ENCODE measurements around the gene EVI5.

The EVI5 gene

DNA sequence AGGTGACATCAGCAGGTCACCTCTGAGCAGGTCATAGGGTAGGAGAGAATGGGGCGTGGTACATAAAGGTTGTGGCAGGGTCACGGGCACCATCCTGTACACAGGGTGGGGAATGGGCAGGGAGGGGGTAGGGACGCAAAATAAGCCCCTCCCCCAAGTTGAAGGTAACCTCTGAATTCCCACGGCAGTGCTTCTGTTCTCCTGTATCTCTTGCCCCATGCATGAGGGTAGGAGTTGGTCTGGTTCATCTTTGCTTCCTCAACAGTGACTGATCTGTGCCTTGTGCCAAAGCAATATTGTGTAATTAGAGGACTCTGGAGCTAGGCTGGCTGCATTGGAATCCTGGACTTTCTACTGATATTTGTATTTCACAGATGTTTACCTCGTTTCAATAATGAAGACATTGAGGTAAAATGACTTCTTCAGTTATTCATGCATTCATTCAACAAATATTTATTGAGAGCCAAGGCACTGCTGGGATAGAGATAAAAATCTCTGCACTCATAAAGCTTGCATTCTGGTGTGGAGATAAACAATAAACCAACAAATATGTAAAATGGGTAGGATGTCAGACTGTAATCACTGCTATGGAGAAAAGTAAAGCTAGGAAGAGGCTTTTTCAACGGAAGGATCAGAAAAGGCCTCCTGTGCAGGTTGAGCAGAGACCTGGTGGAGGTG lies 279.8 kb downstream of the EVI5 start:
- no peak for DNase-seq

DNA sequence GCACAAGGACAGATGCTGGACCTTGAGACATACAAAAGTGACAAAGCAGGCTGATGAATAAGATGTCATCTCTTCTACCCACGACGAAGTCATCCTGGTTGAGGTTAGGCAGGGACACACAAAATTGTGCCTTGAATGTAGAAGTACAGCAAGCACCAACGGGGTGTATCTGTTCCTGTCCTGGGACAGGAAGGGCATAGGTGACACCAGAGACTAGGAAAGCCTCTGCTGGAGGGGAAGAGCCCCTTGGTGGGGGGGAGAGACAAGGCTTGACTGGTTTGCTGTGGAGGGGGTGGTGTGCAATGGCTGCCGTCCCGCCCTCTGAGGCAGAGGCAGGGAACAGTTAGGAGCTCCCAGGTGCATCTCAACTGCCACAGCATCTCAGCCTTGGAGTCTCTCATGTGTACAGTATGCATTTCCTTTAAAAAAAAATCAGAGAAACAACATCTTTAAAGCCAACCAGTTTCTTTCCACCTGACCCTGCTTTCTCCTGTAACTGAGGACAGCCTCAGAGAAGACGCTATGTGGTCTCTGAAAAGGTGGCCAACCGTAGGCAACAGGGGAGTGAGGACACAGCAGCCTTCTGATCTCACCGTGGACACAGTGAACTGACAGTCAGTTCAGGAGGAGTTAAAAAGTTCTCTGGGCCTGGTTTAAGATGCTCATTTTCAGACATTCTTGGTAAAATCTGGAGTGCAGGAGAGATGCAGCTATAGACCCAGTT lies 280.5 kb downstream of the EVI5 start:
- DNase-seq: no peak

DNA sequence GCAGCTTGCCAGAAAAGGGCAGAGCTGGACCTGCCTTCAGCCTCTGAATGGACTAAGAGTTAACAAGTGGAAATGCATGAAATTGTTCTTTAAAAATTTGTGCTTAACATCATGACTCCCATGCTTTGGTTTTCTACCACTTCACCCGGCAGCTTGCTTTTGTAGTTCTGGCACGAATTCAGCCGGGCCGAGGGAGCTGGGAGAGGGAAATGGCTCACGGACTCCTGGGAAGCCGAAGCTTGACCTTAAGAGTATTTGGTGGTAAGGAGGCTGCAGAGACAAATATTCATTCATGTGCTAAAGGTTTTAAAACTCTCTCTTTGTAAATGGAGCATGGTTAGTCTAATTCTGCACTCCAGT lies 281.0 kb downstream of the EVI5 start:
- no peak for DNase-seq

DNA sequence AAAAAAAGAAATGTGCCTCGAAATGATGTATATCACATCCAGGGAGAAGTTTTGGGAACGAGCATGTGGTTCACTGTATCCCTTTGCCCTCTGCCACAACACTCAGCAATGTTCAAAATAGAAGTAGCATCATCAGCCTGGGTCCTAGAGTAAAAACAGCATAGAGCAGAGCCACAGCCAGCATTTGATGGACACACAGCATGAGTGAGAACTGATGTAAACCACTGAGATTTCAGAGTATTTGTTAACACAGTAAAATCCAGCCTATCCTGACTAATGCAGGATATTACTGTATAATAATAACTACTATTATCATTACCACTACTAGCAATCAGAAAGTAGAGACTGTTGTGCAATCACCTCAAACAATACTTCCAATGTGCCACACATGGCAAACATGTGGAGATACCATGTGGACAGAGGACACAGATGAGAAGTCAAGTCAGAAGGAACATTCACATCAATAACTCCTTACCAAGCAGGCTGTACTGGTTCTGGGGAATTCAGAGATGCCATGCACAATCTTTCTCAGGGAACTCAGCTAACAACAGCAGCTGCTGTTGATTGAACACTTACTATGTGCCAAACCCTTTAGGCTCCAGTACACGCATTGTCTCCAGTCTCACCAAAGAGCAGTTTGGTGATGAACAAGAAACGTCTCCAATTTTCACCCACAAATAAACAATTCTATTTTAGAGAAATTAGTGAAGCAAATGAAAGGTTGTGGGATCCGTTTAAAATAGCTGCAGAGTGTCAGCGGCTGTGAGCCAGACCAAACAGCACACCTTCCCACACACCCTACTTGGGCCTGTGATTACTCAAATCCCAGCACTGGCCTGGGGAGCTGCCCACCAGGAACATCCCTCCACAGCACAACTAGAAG lies 281.6 kb downstream of the EVI5 start:
- DNase-seq: no peak

DNA sequence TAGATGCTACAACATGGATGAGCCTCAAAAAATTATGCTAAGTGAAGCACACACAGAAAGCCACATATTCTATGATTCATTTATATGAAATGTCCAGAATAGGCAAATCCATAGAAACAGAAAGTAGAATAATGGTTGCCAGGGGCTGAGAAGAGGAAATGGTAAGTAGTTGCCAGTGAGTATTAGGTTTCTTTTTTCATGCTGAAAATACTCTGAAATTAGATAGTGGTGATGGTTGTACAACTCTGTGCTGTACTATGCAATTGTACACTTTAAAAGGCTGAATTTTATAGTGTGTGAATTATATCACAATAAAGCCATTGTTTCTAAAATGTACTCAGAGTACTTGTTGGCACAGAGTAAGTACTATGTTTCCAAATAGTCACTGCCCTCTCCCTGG lies 282.7 kb downstream of the EVI5 start:
- DNase-seq: no peak

DNA sequence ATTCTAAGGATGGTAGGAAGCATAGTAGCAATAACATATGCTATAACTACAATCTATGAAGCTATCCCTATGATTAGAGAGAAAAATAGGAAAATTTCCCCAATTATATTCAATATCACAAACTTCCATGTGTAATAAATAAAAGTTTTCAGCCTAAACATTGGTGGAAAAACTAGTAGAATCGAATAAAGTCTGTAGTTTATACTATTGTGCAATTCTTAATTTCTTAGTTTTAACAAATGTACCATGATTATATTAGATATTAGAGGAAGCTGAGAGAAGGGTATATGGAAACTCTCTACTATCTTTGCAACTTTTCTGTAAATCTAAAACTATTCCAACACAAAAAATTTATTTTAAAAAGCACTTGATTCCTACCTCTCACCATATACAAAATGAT lies 284.4 kb downstream of the EVI5 start:
- no peak for DNase-seq

DNA sequence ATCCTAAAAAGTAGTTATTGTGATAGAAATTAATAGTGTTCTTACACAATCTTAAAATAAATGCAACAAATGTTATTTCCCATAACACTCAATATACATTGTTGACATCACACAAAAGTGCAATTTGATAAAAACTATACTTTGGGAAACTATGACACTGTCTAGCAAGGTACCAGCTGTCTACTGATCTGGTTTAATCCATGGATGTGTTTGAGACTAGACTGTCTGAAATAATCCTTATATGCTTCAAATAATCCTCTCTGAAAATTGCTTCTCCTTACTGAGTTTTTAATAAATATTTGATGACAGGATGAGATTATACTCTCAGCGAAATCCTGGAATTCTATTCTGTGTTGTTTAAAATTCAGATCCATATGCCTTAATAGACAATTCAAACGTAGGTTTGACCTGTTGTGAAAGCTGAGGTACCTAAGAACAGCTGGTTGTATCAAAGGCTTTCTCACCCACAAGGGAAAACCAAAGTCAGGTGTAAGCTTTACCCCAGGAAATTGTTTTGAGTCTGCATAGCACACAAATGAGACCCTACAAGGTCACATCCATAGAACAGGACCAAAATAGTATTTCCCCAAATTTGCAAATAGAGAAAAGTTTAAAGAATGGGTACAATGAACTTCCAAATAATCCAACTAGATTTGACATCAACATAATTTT lies 289.4 kb downstream of the EVI5 start:
- no peak for DNase-seq

DNA sequence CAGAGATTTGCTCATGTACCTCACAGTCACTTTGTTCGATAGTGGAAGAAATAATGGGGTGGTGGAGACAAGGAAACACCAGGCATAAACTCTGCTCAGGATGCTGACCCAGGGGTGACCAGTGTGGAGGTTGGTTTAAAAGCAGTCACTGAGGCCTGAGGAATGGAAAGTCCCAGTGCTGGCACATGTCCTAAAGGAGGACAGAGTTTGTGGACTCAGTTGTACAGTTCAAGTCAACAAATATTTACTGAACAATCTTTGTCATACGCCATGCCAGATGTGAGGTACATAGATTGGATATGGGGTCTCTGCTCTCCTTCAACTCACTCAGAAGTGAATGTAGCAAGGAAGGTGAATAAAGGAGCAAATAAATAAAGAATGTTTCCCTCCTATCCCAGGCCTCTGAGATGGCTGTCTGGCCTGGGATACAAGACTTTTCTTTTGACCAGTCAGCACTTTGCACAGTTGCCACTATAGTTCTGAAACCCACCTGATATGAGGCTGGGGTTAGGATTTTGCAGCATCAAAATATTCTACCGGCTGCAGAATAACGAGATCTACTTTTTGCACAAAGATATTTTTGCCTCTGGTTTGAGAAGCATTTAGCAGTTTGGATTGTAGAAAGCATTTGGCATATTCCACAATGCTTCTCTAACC lies 290.3 kb downstream of the EVI5 start:
- no peak for DNase-seq

DNA sequence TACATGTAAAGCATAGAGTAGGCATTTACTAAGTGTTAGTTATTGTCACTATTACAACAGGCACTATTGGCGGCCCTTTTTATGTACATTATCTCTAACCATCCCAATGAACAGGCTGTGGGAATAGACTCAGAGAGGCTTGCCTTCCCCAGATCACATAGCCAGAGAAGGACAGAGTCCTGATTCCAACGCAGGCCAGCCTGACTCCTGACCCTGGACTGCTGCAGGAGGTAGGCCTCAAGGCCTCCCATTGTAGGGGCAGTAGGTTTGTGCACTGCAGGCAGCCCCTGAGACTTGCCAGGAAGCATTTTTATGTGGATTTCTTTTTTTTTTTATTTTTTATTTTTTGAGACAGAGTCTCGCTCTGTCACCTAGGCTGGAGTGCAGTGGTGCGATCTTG lies 291.8 kb downstream of the EVI5 start:
- no peak for DNase-seq

DNA sequence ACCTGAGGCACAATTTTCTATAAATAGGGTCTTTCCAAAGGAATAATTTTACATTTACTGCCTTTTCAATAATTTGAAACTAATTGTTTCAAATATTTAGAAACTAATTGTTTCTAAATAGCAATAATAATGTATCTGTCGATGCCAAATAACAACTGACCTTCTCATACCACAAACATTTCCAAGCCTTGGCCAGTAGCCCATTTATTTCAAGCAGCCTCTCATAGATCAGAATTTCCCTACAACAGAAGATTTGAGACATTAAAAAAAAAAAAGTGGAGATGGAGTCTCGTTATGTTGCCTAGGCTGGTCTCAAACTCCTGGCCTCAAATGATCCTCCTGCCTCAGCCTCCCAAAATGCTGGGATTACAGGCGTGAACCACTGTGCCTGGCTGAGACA lies 296.1 kb downstream of the EVI5 start:
- no peak for DNase-seq

DNA sequence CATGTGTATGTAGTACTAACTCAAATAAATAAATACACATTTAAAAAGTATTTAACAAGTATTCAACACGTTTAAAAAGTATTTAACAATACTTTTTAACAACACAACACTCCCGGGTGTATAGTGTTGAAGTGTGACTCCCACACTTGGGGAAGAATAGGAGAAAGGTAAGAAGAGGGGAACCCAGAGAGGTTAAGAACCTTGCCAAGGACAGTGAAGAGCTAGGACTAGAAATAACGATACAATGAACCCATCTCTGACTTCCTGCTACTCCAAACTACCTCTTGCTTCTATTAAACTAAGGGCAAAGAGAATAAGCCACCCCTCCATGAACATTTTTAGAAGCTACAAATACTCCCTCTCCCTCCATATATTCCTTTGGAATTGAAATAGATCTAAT lies 296.5 kb downstream of the EVI5 start:
- DNase-seq: no peak

DNA sequence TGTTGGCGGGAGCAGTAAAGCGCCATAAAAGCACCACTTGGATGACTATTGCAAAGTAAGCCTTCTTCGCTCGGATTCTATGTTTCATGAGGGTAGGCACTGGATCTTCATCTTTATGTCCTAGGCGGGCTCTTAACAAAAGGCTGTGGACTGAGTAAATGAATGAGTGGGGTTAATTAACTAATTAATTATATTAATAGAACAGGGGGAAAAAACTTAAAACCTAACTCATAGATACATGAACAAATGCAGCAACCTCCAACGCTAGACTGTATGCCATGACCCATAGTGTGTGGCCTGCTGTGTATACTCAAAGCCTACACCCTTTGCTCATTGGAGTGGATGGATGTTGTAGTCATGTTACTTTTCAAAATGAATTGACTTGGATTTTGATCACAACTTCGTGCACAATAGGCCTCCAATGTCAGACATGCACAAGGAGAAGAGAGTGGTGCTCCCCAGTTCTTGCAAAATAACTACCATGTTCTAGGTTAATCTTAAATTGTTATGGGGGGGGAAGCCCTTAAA lies 297.8 kb downstream of the EVI5 start:
- no peak for DNase-seq

DNA sequence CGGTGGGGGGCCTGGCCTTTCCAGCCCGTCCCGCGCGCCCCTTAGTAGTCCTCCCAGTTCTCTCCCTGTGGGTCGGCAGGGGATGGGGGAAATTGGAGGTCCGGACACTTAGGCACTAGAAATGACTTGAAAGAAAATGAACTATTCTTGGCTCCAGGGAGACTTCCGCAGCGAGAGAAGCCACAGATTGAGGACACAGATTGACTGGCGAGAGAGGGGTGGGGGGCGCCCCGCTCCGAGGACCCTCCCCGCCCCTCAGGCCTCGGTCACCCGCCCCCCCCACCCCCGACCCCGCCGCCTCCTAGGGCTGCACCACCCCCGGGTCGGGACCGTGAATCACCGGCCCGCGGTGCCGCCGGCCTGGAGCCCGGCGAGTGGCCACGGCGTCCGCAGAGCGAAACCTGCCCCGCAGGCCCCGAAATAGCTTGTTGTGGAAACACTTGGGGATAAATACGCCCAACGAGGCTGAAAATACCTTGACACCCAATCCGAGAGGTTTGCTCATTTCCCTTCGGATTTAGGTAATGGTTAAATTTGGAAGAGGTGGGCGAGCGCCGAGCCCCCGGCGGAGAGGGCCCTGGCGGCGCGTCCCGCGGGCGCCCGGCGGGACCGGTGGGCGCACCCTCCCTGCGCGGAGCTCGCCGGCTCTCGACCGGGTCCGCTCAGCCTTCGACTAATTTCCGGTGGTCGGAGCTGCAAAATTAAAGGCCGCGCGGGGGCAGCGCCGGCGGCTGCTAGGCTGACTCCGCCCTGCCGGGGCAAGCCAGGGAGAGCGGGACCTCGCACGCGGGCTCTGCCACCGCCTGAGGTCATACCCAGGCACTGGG lies 298.4 kb downstream of the EVI5 start, which contains the start of gene GFI1:
TSS of gene GFI1 (minus strand) at position 675 of the 827 bp plus-strand sequence. CDS start 3,438 bp downstream, outside the sequence.
- peak; percentile 22 for DNase-seq

DNA sequence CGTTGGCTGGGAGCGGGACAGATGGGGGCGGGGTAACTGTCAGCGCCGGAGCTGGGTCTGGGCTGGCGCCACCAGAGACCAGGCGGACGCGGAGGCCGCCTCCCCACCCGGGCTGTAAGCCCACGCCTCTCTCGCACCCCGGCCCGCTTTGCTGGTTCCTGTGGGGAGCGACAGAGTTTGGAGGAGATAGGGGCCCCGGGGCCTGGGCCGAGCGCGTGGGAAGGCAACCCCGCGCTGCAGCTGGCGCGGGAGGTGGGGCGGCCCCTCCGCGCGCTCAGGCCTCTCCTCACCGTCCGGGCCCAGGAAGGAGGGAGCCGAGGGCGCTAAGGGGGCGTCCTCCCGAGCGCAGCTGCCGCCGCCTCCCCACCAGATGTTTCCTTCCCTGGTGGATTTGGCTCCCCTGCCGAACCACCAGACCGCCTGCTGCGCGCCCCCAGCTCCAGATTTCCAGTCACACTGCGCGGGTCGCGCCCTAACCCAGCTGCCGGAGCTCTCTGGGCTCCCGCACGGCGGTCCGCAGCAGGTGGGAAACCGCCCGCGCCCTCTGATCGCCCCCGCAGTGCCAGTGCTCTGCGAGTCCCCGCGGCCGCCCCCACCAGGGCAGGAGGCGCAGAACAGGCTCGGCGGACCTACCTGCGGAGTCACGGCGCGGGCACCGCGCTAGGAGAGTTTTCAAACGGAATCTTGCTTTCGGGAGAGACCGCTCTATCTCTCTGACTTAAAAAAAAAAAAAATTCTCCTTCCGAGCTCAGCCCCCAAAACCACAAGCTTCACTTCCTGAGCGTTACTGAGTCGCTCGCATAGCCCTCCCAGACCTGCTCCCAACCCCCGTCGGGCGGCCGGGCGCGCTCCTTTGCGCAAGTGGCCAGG lies 299.3 kb downstream of the EVI5 start:
- DNase-seq: peak; percentile 27

DNA sequence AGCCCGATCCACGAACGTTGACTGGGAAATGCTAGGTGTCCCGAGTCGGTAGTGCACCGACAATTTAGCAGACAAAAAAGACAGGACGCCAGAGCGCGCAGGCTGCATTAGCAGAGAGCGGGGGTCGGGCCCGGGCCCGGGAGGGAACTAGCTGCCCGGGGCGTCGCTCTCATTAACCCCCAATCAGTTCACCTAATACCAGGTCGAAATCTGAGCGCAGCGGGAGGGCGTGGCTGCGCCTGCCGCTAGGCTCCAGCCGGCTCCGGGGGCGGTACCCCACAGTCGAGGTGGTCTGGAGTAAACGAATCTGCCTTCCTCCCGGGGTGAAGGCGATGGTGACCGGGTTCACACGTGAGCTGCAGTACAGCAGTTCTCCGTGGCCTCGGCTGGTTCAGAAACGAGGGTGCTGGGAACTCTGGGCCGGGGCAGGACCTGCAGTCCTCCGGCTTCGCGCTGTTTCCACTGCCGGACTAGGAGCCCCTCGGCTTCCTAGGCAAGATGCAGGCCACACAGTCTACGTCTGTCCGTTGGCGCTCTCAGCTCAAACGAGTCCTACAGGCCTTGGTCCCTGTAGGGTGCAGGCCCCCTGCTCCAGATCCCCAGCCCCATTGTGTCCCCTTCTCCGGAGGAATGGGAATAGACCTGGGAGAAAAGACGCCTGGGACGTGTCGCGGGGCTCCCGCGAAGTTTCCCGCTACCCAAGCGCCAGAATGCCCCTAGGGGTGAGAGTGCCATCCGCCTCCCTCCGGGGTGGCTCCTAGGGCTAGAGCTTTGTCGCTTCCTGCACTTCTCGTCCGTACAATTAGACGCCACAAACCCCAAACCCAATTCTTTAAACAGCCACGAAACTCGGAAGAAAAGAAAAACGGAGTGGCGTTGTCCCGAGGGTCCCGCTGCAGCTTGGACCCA lies 300.2 kb downstream of the EVI5 start:
- peak; percentile 13 for DNase-seq

DNA sequence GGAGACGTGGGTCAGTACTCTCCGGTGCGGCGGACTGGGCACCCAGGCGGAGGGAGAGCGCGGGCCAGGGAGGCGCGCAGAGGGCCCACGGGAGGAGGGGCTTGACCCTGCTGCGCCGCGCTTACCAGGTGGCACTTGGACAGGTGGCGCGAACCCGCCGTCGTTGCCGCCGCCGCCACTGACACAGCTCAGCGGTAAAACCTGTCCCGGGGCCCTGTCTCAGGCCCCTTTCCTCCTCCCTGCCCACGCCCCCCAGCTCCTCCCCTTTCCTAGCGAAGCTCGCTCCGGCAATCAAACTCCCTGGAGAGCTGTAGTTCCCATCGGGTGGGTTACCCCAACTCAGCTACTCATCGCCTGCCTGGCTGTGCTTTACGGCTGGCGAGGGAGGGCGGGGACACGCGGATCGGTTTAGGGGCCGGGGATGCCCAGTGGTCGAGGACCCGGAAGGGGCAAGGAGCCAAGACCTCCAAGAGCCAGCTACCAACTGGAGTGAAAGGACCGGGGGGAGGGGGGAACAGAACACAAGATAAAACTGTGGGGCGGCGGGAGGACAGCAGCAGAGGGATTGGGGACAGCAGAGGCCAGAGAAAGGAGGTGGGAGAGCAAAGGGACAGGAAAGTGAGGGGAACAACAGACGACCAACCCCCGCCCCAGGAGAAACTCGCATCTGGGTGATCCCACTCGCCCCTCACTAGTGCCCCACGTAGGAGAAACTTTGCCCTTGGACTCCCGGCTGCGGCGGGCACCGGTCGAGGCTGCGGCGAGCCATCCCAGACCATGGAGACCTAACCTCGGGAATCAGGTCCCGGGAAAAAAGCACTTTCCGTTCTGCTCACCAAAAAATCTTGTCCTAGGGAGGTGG lies 301.1 kb downstream of the EVI5 start:
- no peak for DNase-seq

DNA sequence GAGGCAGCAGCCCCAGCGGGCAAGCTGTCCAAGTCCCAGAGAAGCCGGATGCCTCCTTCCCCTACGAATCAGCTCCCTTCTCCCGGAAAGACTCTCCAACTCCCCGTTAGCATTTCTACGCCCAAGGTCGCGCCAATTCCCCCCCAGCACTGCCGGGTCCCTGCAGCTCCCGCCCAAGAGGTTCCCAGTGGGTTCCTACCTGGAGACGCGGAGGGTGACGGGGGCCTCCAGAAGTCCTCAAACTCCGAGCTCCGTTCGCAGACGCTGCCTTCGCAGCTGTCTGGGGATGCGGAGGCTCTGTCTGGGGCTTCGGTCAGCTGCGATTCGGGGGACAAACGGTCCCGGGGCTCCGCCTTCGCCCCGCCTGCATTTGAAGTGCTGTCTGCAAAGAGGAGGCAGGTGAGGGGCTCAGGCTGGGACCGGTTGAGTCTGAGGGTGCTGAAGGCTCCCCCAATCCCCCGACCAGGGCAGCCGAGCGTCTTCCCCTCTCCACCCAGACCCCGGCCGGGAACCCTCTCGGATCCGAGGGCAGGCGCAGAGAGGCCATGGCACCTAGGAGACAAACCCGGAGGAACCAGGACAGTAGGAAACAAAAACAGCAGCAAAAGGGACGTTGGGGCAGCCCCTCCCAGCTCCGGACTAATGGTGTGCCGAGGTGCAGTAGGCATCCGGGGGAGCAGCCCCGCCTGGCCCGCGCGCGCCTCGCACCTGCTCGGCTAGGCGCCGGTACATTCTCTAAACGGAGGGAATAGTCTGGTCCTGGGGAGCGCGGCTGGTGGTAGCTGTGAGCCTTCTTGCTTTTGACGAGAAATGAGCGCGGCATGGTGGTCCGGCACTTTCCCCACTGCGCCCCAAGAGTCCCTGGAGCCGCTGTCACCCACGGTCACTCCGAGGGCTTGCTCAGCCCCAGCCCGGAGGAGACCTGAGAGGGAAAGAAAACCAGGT lies 302.0 kb downstream of the EVI5 start:
- no peak for DNase-seq
